Measurements from ENCODE around the gene SLC7A10. TPM values are rescaled to one million over a fixed set of nuclear protein-coding genes. Genes with fewer than 3 reads are reported as not detected.

SLC7A10 gene
- total RNA-seq, 4 donors from 2014 or later = not detected

Other genes starting within 250 kb of the SLC7A10 start
- 10 to 100 TPM in 1 of 4 donors, 1 to 10 TPM in 2, under 1 TPM in 1; under 0.01 to 10.6 (median 5.1) TPM for gene RHPN2, start 161.0 kb downstream of the SLC7A10 start, total RNA-seq
- 10 to 100 TPM in 2 of 4 donors, 1 to 10 TPM in 1, under 1 TPM in 1; under 0.01 to 13.1 (median 7.4) TPM for gene GPATCH1, start 144.7 kb downstream of the SLC7A10 start, total RNA-seq
- gene WDR88, start 93.7 kb downstream of the SLC7A10 start, total RNA-seq = not detected
- 10 to 100 TPM in 3 of 4 donors, 1 to 10 TPM in 1; 5.9 to 26.9 (median 23.3) TPM for gene LRP3, start 31.5 kb downstream of the SLC7A10 start, total RNA-seq
- 1 to 10 TPM; 1.3 to 9.1 (median 5.0) TPM for gene CEBPA, start 76.7 kb upstream of the SLC7A10 start, total RNA-seq
- gene CEBPG, start 147.9 kb upstream of the SLC7A10 start, total RNA-seq = 10 to 100 TPM; 10.3 to 33.3 (median 25.5) TPM